GM12878 (cell line): ENCODE results near the gene GSTT4. TPM values are rescaled to one million over a fixed set of nuclear protein-coding genes. Genes with fewer than 3 reads are reported as not detected.
"Not testable (repeated sequence)": the region's sequence is repeated elsewhere in the genome, so short reads cannot be mapped to it uniquely, and the experiment has no call there.

Source experiments
- ATAC-seq: fragments of 200-7000 bp; cut with Tn5 transposase; 3 replicates; pipeline ENCODE4 v1.9.1; 2020; ENCODE audit warnings: mild to moderate bottlenecking, moderate library complexity
- BruUV-seq: library from RNA; stranded (reverse); fragments of 400-500 nt; replicated peaks from 2 replicates; lab custom pipeline; 2021; lab: Mats Ljungman, UMichigan
- CTCF ChIA-PET: fragments of 300-600 bp; sonication (Branson Sonifier 250); formaldehyde crosslinking; extraction: SDS; loops from one replicate; lab custom pipeline; 2021; ENCODE audit warnings: inconsistent platforms; lab: Yijun Ruan, JAX
- POLR2A ChIA-PET: fragments of 350-600 bp; formaldehyde crosslinking; extraction: SDS; loops from one replicate; lab custom pipeline; 2021; ENCODE audit warnings: inconsistent platforms; lab: Charles Lee
- RAD21 ChIA-PET: fragments of 300-600 bp; sonication (Branson Sonifier 250); formaldehyde crosslinking; loops from one replicate; lab custom pipeline; 2023; ENCODE audit warnings: antibody characterized with exemption; ENCODE audit not compliant: unreplicated experiment; lab: Charles Lee
- SMC1A ChIA-PET: fragments of 300-600 bp; sonication (Branson Sonifier 250); formaldehyde crosslinking; loops from one replicate; lab custom pipeline; 2023; ENCODE audit not compliant: unreplicated experiment, uncharacterized antibody; lab: Charles Lee
- DNase-seq: peaks from one replicate; pipeline ENCODE4 v3.0.0-alpha.2; 2011; ENCODE audit warnings: low read depth, low spot score
- FAIRE-seq: peaks from 3 replicates; lab custom pipeline; 2011; peaks lifted over from hg19 to GRCh38; lab: Jason Lieb, UNC
- H2AFZ ChIP-seq: 2 replicates; pipeline ENCODE4 v1.6.0; 2011; ENCODE audit warnings: low read depth, low read length, control low read depth; ENCODE audit not compliant: control insufficient read depth
- H3K27ac ChIP-seq: 2 replicates; pipeline ENCODE4 v1.5.1; 2011; ENCODE audit warnings: control low read depth; ENCODE audit not compliant: control insufficient read depth, insufficient read depth
- H3K27me3 ChIP-seq, 2 experiments: replicated peaks in 1 of 2; 2 replicates each; pipeline versions ENCODE4 v1.6.0 to v1.6.1; 2011; ENCODE audit warnings: low read length in 1 of 2; ENCODE audit not compliant: control insufficient read depth in 2 of 2, insufficient read depth in 2 of 2
- H3K36me3 ChIP-seq, 2 experiments: 2 replicates each; pipeline ENCODE4 v1.5.1; 2011; ENCODE audit warnings: low read length in 1 of 2; ENCODE audit not compliant: control insufficient read depth in 2 of 2, insufficient read depth in 2 of 2
- H3K4me1 ChIP-seq: 2 replicates; pipeline ENCODE4 v1.6.1; 2011; ENCODE audit warnings: mild to moderate bottlenecking, low read length, moderate library complexity, mixed read lengths; ENCODE audit not compliant: control insufficient read depth, insufficient read depth
- H3K4me2 ChIP-seq: 2 replicates; pipeline ENCODE4 v1.6.0; 2011; ENCODE audit warnings: control low read depth; ENCODE audit not compliant: control insufficient read depth, insufficient read depth
- H3K4me3 ChIP-seq: fragments of 200-600 bp; sonication (generic); 2 replicates; pipeline ENCODE4 v1.5.1; 2016
- H3K79me2 ChIP-seq: 2 replicates; pipeline ENCODE4 v1.6.0; 2011; ENCODE audit warnings: low read length; ENCODE audit not compliant: control insufficient read depth, insufficient read depth
- H3K9ac ChIP-seq: 2 replicates; pipeline ENCODE4 v1.8.0; 2011; ENCODE audit warnings: low read length, control low read depth, mixed read lengths; ENCODE audit not compliant: control insufficient read depth, insufficient read depth
- H3K9me3 ChIP-seq: replicated peaks from 3 replicates; pipeline ENCODE4 v1.5.1; 2011; ENCODE audit warnings: mild to moderate bottlenecking, low read length; ENCODE audit not compliant: control insufficient read depth, insufficient read depth
- H4K20me1 ChIP-seq: 2 replicates; pipeline ENCODE4 v1.6.0; 2011; ENCODE audit not compliant: control insufficient read depth, insufficient read depth
- BHLHE40 ChIP-seq, 2 experiments: fragments of 450-650 bp in 1 of 2; IDR thresholded peaks; 2 replicates each; pipeline ENCODE4 v1.6.1; 2011 to 2017; ENCODE audit warnings: low read depth in 2 of 2, borderline replicate concordance in 1 of 2, improper control_type of control experiment in 1 of 2, low read length in 1 of 2, mild to moderate bottlenecking in 1 of 2
- RUNX3 ChIP-seq: IDR thresholded peaks from 2 replicates; pipeline ENCODE4 v1.6.1; 2012; ENCODE audit warnings: low read length, inconsistent platforms
- WGBS: methylation state at CpG from one replicate; pipeline ENCODE4 v1.1.6; 2016; ENCODE audit warnings: low lambda C conversion rate; ENCODE audit not compliant: insufficient replicate concordance, insufficient coverage; ENCODE audit errors: missing lambda C conversion rate; 5-methylcytosine and 5-hydroxymethylcytosine counted together
- in situ Hi-C: fragments of 300-500 bp; cut with MboI; formaldehyde crosslinking; loops from 9 replicates; pipeline ENCODE4 v1.14.3; 2018; ENCODE audit warnings: mixed read lengths
- intact Hi-C: fragments of 100-400 bp; cut with micrococcal nuclease; formaldehyde crosslinking; loops from one replicate; pipeline ENCODE4 v1.14.2; 2022; ENCODE audit not compliant: unreplicated experiment
- polyA plus RNA-seq, 11 experiments: library from polyadenylated mRNA; depleted of rRNA in 4 of 11; unstranded in 6 of 11; stranded (reverse) in 5 of 11; fragments of >200 nt; fragmentation: Nextera tagmentation in 4 of 11; fragmentation: Illumina TruSeq in 1 of 11; extraction: Ambion mirVana in 4 of 11; extraction: Trizol in 1 of 11; gene quantifications; 1 replicate in 1 of 11; 2 replicates in 10 of 11; pipeline versions ENCODE4 v1.2.1 to v1.2.3, GENCODE V29; 2011 to 2016; ENCODE audit warnings: inconsistent platforms in 2 of 11, missing spikeins in 2 of 11, low read depth in 1 of 11
- total RNA-seq, 4 experiments: library from RNA; depleted of rRNA in 3 of 4; stranded (reverse); fragments of >200 nt in 3 of 4; fragmentation: Illumina TruSeq in 1 of 4; extraction: Trizol in 1 of 4; gene quantifications; 2 replicates each; pipeline versions ENCODE4 v1.2.1 to v1.2.3, GENCODE V29; 2013 to 2021

Gene GSTT4
- total and polyA plus RNA-seq, 10 of the 15 experiments (the other 5 are each of a cell fraction or from before 2014, with no cell fraction given): not detected

DNA sequence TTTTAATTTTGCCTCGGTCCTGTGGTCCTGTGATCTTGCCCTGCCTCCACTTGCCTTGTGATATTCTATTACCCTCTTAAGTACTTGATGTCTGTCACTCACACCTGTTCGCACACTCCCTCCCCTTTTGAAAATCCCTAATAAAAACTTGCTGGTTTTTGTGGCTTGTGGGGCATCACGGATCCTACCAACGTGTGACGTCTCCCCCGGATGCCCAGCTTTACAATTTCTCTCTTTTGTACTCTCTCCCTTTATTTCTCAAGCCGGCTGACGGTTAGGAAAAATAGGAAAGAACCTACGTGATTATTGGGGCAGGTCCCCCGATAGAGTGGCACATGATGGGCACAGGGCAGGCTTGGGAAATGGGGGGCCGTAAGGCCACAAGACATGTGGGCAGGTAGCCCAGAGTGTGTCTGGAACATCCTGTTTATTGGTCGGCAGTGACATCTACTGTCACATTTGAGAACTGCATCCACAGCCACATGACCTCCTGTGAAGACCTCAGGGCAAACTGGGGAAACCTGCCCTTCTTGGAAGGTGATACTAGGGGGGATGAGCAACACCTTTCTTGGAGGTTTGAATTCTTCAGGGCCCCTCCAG, 48.9 kb downstream of the GSTT4 start (continued):
- TF ChIP-seq BHLHE40 (IDR thresholded peaks at IDR 0.05; ENCODE audit: borderline replicate concordance in 1 of 2, low read depth in 2 of 2, low read length in 1 of 2) (peak in 1 of 2 experiments; percentile 19; a peak in 1 of 4 replicates), RUNX3 (peak; percentile 32; the same call in 1 of the 2 replicates)
- TF ChIP-seq, all 136 proteins: peak for 12; not testable (repeated sequence) for 124

DNA sequence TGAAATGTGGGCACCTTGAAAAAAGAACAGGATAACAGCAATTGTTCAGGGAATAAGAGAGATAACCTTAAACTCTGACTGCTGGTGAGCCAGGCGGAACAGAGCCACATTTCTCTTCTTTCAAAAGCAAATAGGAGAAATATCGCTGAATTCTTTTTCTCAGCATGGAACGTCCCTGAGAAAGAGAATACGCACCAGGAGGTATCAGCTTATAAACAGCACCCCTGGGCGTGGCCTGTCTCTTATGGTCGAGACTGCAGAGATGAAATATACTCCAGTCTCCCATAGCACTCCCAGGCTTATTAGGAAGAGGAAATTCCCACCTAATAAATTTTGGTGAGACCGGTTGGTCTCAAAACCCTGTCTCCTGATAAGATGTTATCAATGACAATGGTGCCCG, 49.4 kb downstream of the GSTT4 start:
- SMC1A ChIA-PET, H3K4me1 ChIP-seq, H3K9me3 ChIP-seq, H3K4me3 ChIP-seq, POLR2A ChIA-PET, H3K79me2 ChIP-seq, ATAC-seq, H2AFZ ChIP-seq, DNase-seq, BruUV-seq, in situ Hi-C loops, H3K27me3 ChIP-seq, H3K9ac ChIP-seq, H3K27ac ChIP-seq, H4K20me1 ChIP-seq, FAIRE-seq, H3K4me2 ChIP-seq, H3K36me3 ChIP-seq: not testable (repeated sequence)
- CTCF ChIA-PET: interaction anchor here (0.6 to 1.0 kb wide), 3 partner anchors 74 to 219 kb away, joined by 3 to 5 read pairs (median 3); no protein-coding TSS in a partner anchor
- intact Hi-C loops: loop anchor here (10.0 kb wide), 2 partner anchors 219 to 289 kb away; partner anchors contain the start of gene GGT5
- WGBS: 52% methylated on average over 7 of the region's 8 CpGs
- RAD21 ChIA-PET: interaction anchor here (0.6 kb wide), 1 partner anchor 223 kb away, joined by 3 read pairs; no protein-coding TSS in a partner anchor

DNA sequence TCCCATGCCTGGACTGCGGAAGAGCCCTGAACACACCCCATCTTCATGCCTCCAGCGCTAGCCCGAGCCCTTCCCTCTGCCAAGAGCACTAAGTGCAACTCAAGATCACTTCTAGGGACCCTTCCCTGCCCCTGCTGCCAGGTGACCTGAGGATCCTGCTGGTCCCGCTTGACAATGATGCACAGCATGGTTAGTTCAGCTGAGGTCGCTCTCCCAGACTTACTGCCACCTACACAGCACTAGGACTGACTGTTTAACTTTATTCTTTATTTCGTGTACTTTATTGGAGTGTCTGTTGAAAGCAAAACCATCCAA, 50.3 kb downstream of the GSTT4 start:
- CTCF ChIA-PET, DNase-seq, POLR2A ChIA-PET, SMC1A ChIA-PET, FAIRE-seq, H3K9ac ChIP-seq, H3K36me3 ChIP-seq, ATAC-seq, RAD21 ChIA-PET, H3K27ac ChIP-seq, H4K20me1 ChIP-seq, H3K4me1 ChIP-seq, H3K4me2 ChIP-seq, H3K27me3 ChIP-seq, BruUV-seq, H3K9me3 ChIP-seq, H3K79me2 ChIP-seq, H2AFZ ChIP-seq, H3K4me3 ChIP-seq: not testable (repeated sequence)
- intact Hi-C loops: loop anchor here (10.0 kb wide), 2 partner anchors 220 to 290 kb away; partner anchors contain the start of gene GGT5
- whole genome bisulfite sequencing: 37% methylated on average over 5 of the region's 6 CpGs
- in situ Hi-C loops: loop anchor here (5.0 kb wide), 1 partner anchor 217 kb away; no protein-coding TSS in a partner anchor
